Upper lobe of right lung (tissue), 1 donor: ENCODE results near the gene DPP3. TPM values are rescaled to one million over a fixed set of nuclear protein-coding genes. Genes with fewer than 3 reads are reported as not detected.

ENCODE experiments used
- ATAC-seq: fragments of 200-7000 bp; cut with Tn5 transposase; one replicate; pipeline ENCODE4 v1.9.1; 2020; ENCODE audit warnings: mild to moderate bottlenecking, moderate library complexity
- DNase-seq: peaks from one replicate; pipeline ENCODE4 v3.0.0-alpha.2; 2020
- H3K27ac ChIP-seq: fragments of 200-600 bp; one replicate; pipeline ENCODE4 v1.8.0; 2022
- H3K27me3 ChIP-seq: fragments of 200-600 bp; one replicate; pipeline ENCODE4 v1.8.0; 2022; ENCODE audit warnings: mild to moderate bottlenecking
- H3K36me3 ChIP-seq: fragments of 200-600 bp; one replicate; pipeline ENCODE4 v1.8.0; 2022
- H3K4me1 ChIP-seq: fragments of 200-600 bp; one replicate; pipeline ENCODE4 v1.8.0; 2022
- H3K4me3 ChIP-seq: fragments of 200-600 bp; one replicate; pipeline ENCODE4 v1.8.0; 2022; ENCODE audit warnings: mild to moderate bottlenecking
- H3K9me3 ChIP-seq: fragments of 200-600 bp; one replicate; pipeline ENCODE4 v1.8.0; 2022
- intact Hi-C: fragments of 100-400 bp; cut with DNase I; formaldehyde crosslinking; loops from one replicate; pipeline ENCODE4 v1.11.0; 2022
- total RNA-seq: library from RNA; stranded (reverse); fragmentation: NEBNext Ultra II Directional; extraction: Animal tissue kit (Norgen Biotek cat#: 25700); gene quantifications from one replicate; pipeline ENCODE4 v1.2.1, GENCODE V29; 2021
- TF ChIP-seq, protein P1 (sequence below): fragments of 200-600 bp; IDR thresholded peaks from one replicate; pipeline ENCODE4 v1.8.0; 2022; ENCODE audit warnings: antibody characterized with exemption
- donor health status: DM: no; HTN: yes; CAD: no; lungs with severe emphysema.

The DPP3 gene
- total RNA-seq, 1 donor from 2014 or later = 31.9 TPM

- H3K27ac ChIP-seq = no peak overlapping the region
- no peak for DNase-seq
- TF ChIP-seq, protein P1, sequence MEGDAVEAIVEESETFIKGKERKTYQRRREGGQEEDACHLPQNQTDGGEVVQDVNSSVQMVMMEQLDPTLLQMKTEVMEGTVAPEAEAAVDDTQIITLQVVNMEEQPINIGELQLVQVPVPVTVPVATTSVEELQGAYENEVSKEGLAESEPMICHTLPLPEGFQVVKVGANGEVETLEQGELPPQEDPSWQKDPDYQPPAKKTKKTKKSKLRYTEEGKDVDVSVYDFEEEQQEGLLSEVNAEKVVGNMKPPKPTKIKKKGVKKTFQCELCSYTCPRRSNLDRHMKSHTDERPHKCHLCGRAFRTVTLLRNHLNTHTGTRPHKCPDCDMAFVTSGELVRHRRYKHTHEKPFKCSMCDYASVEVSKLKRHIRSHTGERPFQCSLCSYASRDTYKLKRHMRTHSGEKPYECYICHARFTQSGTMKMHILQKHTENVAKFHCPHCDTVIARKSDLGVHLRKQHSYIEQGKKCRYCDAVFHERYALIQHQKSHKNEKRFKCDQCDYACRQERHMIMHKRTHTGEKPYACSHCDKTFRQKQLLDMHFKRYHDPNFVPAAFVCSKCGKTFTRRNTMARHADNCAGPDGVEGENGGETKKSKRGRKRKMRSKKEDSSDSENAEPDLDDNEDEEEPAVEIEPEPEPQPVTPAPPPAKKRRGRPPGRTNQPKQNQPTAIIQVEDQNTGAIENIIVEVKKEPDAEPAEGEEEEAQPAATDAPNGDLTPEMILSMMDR = no peak
- no peak for ATAC-seq
- no peaks in the 10 kb centered on the region for H3K36me3 ChIP-seq
- H3K4me1 ChIP-seq = peaks cover 7% of the 10 kb centered on the region
- intact Hi-C loops = no loop called here
- H3K9me3 ChIP-seq = no peaks in the 10 kb centered on the region
- no peak overlapping the region for H3K4me3 ChIP-seq
- peaks cover 5% of the 10 kb centered on the region for H3K27me3 ChIP-seq
Measured at GRCh38 chr11:66556086-66556485, 75.9 kb downstream of the DPP3 start.

- H3K27ac ChIP-seq = no peak overlapping the region
- intact Hi-C loops = no loop called here
- H3K4me1 ChIP-seq = peaks cover 7% of the 10 kb centered on the region
Measured at GRCh38 chr11:66557733-66558326, 77.6 kb downstream of the DPP3 start.

More at GRCh38 chr11:66557733-66558326, 77.6 kb downstream of the DPP3 start:
- Histone ChIP-seq H3K4me3 (no peak overlapping the region), H3K27me3 (peaks cover 5% of the 10 kb centered on the region), H3K36me3 (no peaks in the 10 kb centered on the region), H3K9me3 (no peaks in the 10 kb centered on the region)
- ATAC-seq = no peak
- TF ChIP-seq, protein P1 = no peak
- DNase-seq = no peak

Other genes with a start within 250 kb of the DPP3 start
- 27.6 TPM for gene KLC2, start 222.7 kb upstream of the DPP3 start, total RNA-seq
- 138 TPM for gene RAB1B, start 211.8 kb upstream of the DPP3 start, total RNA-seq
- gene CNIH2, start 202.3 kb upstream of the DPP3 start, total RNA-seq = 1.6 TPM
- 66.9 TPM for gene YIF1A, start 191.3 kb upstream of the DPP3 start, total RNA-seq
- gene TMEM151A, start 188.5 kb upstream of the DPP3 start, total RNA-seq = 0.41 TPM
- 10.0 TPM for gene CD248, start 163.4 kb upstream of the DPP3 start, total RNA-seq
- 7.4 TPM for gene RIN1, start 144.0 kb upstream of the DPP3 start, total RNA-seq
- gene BRMS1, start 135.3 kb upstream of the DPP3 start, total RNA-seq = 32.1 TPM
- 27.4 TPM for gene B4GAT1, start 132.8 kb upstream of the DPP3 start, total RNA-seq
- gene SLC29A2, start 108.7 kb upstream of the DPP3 start, total RNA-seq = 14.2 TPM
- gene NPAS4, start 59.4 kb upstream of the DPP3 start, total RNA-seq = not detected
- gene MRPL11, start 41.6 kb upstream of the DPP3 start, total RNA-seq = 31.3 TPM
- gene PELI3, start 13.5 kb upstream of the DPP3 start, total RNA-seq = 15.5 TPM
- 33.5 TPM for gene BBS1, start 30.2 kb downstream of the DPP3 start, total RNA-seq
- 14.5 TPM for gene ZDHHC24, start 65.6 kb downstream of the DPP3 start, total RNA-seq
- not detected for gene ACTN3, start 66.5 kb downstream of the DPP3 start, total RNA-seq
- 37.0 TPM for gene CTSF, start 88.2 kb downstream of the DPP3 start, total RNA-seq
- gene CCDC87, start 112.6 kb downstream of the DPP3 start, total RNA-seq = 0.26 TPM
- gene CCS, start 112.8 kb downstream of the DPP3 start, total RNA-seq = 31.9 TPM
- 63.3 TPM for gene RBM14, start 136.2 kb downstream of the DPP3 start, total RNA-seq
- 98.9 TPM for gene RBM4, start 158.3 kb downstream of the DPP3 start, total RNA-seq
- 9.5 TPM for gene RBM4B, start 197.5 kb downstream of the DPP3 start, total RNA-seq
- 8.1 TPM for gene SPTBN2, start 248.8 kb downstream of the DPP3 start, total RNA-seq